HG03354 (cell line): ENCODE data around the gene KITLG.
"Not testable (repeated sequence)": the region's sequence is repeated elsewhere in the genome, so short reads cannot be mapped to it uniquely, and the experiment has no call there.

Source experiments
- ATAC-seq: cut with Tn5 transposase; IDR thresholded peaks from one replicate; pipeline ENCODE4 v1.9.1; 2021; ENCODE audit warnings: mild to moderate bottlenecking; ENCODE audit not compliant: unreplicated experiment, poor library complexity, severe bottlenecking

KITLG gene

GRCh38 chr12:88503281-88503703 is 77.0 kb downstream of the KITLG start:
- no peak for ATAC-seq

GRCh38 chr12:88501972-88502938 is 78.0 kb downstream of the KITLG start:
- ATAC-seq: no peak

GRCh38 chr12:88496891-88497371 is 83.3 kb downstream of the KITLG start:
- no peak for ATAC-seq

- no peak for ATAC-seq
Observed at GRCh38 chr12:88496429-88496828, 83.8 kb downstream of the KITLG start.

GRCh38 chr12:88495031-88495430 is 85.2 kb downstream of the KITLG start:
- no peak for ATAC-seq

- ATAC-seq: no peak
Observed at GRCh38 chr12:88494520-88494919, 85.8 kb downstream of the KITLG start.

GRCh38 chr12:88493636-88494035 is 86.6 kb downstream of the KITLG start:
- ATAC-seq: no peak

- ATAC-seq: no peak
Observed at GRCh38 chr12:88490425-88490824, 89.8 kb downstream of the KITLG start.

- no peak for ATAC-seq
Observed at GRCh38 chr12:88472775-88473174, 107.5 kb downstream of the KITLG start.

- ATAC-seq: no peak
Observed at GRCh38 chr12:88472248-88472647, 108.0 kb downstream of the KITLG start.

- ATAC-seq: no peak
Observed at GRCh38 chr12:88471331-88472045, 108.8 kb downstream of the KITLG start.

GRCh38 chr12:88469154-88469553 is 111.1 kb downstream of the KITLG start:
- ATAC-seq: no peak

- ATAC-seq: no peak
Observed at GRCh38 chr12:88468581-88468980, 111.7 kb downstream of the KITLG start.

- not testable (repeated sequence) for ATAC-seq
Observed at GRCh38 chr12:88466708-88467107, 113.6 kb downstream of the KITLG start.

GRCh38 chr12:88458327-88458726 is 121.9 kb downstream of the KITLG start:
- ATAC-seq: no peak

- no peak for ATAC-seq
Observed at GRCh38 chr12:88453323-88453722, 126.9 kb downstream of the KITLG start.

GRCh38 chr12:88451205-88451604 is 129.1 kb downstream of the KITLG start:
- ATAC-seq: no peak

- no peak for ATAC-seq
Observed at GRCh38 chr12:88450136-88450535, 130.1 kb downstream of the KITLG start.

GRCh38 chr12:88448337-88448915 is 131.8 kb downstream of the KITLG start:
- no peak for ATAC-seq

GRCh38 chr12:88445705-88446394 is 134.4 kb downstream of the KITLG start:
- ATAC-seq: no peak
